DND-41 (cell line): ENCODE data around the gene TNS3.

Source experiments
- ATAC-seq: fragments of 200-7000 bp; cut with Tn5 transposase; 3 replicates; pipeline ENCODE4 v1.9.1; 2021; ENCODE audit warnings: low read depth; ENCODE audit not compliant: insufficient read depth
- DNase-seq: peaks from one replicate; pipeline ENCODE4 v3.0.0-alpha.2; 2020
- H2AFZ ChIP-seq: 2 replicates; pipeline ENCODE4 v1.6.0; 2012; ENCODE audit warnings: low read depth, low read length
- H3K27ac ChIP-seq: 2 replicates; pipeline ENCODE4 v1.5.1; 2012; ENCODE audit warnings: low read length, inconsistent platforms
- H3K27me3 ChIP-seq: fragments of 200-600 bp; sonication (generic); 2 replicates; pipeline ENCODE4 v1.6.0; 2012; ENCODE audit warnings: low read length, mild to moderate bottlenecking, inconsistent platforms; ENCODE audit not compliant: insufficient read depth, poor library complexity
- H3K36me3 ChIP-seq: 2 replicates; pipeline ENCODE4 v1.5.1; 2012; ENCODE audit warnings: low read length, inconsistent platforms; ENCODE audit not compliant: insufficient read depth
- H3K4me1 ChIP-seq: 2 replicates; pipeline ENCODE4 v1.5.1; 2012; ENCODE audit warnings: mild to moderate bottlenecking, low read length; ENCODE audit not compliant: insufficient read depth
- H3K4me2 ChIP-seq: 2 replicates; pipeline ENCODE4 v1.6.0; 2012; ENCODE audit warnings: mild to moderate bottlenecking, moderate library complexity, low read length, inconsistent platforms; ENCODE audit not compliant: insufficient read depth
- H3K4me3 ChIP-seq, 2 experiments: fragments of 200-600 bp in 1 of 2; shearing (Covaris generic) in 1 of 2; 2 replicates each; pipeline ENCODE4 v1.5.1; 2012 to 2016; ENCODE audit warnings: inconsistent platforms in 2 of 2, low read length in 2 of 2, mild to moderate bottlenecking in 2 of 2, low read depth in 1 of 2, moderate library complexity in 1 of 2
- H3K79me2 ChIP-seq: 2 replicates; pipeline ENCODE4 v1.6.0; 2012; ENCODE audit warnings: low read length, inconsistent platforms; ENCODE audit not compliant: insufficient read depth
- H3K9ac ChIP-seq: 2 replicates; pipeline ENCODE4 v1.6.0; 2012; ENCODE audit warnings: low read depth, mild to moderate bottlenecking, inconsistent platforms, low read length, moderate library complexity
- H3K9me3 ChIP-seq: 2 replicates; pipeline ENCODE4 v1.5.1; 2012; ENCODE audit warnings: low read length, moderate library complexity, mild to moderate bottlenecking, inconsistent platforms; ENCODE audit not compliant: insufficient read depth, severe bottlenecking
- H4K20me1 ChIP-seq: 2 replicates; pipeline ENCODE4 v1.6.0; 2012; ENCODE audit warnings: low read length; ENCODE audit not compliant: insufficient read depth
- EZH2 ChIP-seq: IDR thresholded peaks from 3 replicates; pipeline ENCODE4 v1.6.1; 2012; ENCODE audit warnings: borderline replicate concordance, low read depth, mild to moderate bottlenecking, moderate library complexity, low read length, inconsistent platforms; ENCODE audit not compliant: severe bottlenecking
- TF ChIP-seq, protein P1 (sequence below): IDR thresholded peaks from 2 replicates; pipeline ENCODE4 v1.5.1; 2012; ENCODE audit warnings: borderline replicate concordance, low read length, moderate library complexity, mild to moderate bottlenecking; ENCODE audit not compliant: poor library complexity, severe bottlenecking; ENCODE audit errors: extremely low read depth

Gene TNS3

DNA sequence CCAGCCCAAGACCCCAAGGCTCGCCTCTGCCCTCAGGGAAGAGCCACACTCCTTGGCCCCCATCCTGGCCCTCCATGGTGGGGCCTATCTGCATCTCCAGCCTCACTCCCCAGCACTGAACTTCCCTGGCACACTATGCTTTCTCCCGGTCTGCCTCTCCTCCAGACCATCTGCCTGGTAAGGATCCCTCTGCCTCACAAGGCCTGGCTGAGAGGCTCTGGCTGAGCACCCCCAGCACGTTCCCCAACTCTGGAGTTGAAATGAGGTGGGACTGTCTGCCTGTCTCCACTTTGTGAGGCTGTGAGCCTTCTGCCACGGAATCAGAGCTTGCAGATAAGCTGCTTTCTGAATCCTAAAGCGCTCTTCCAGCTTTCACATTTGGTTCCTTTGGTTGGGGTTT lies 220.7 kb downstream of the TNS3 start:
- Histone ChIP-seq H4K20me1 (no peaks in the 10 kb centered on the region), H3K79me2 (no peaks in the 10 kb centered on the region), H2AFZ (no peak overlapping the region), H3K27me3 (no peaks in the 10 kb centered on the region), H3K27ac (no peak overlapping the region), H3K4me2 (no peak overlapping the region), H3K4me1 (no peaks in the 10 kb centered on the region), H3K36me3 (no peaks in the 10 kb centered on the region), H3K4me3 (no peak overlapping the region), H3K9ac (no peak overlapping the region), H3K9me3 (peaks cover 6% of the 10 kb centered on the region)
- DNase-seq: no peak
- ATAC-seq: no peak
- TF ChIP-seq EZH2: no peak
- TF ChIP-seq, protein P1, sequence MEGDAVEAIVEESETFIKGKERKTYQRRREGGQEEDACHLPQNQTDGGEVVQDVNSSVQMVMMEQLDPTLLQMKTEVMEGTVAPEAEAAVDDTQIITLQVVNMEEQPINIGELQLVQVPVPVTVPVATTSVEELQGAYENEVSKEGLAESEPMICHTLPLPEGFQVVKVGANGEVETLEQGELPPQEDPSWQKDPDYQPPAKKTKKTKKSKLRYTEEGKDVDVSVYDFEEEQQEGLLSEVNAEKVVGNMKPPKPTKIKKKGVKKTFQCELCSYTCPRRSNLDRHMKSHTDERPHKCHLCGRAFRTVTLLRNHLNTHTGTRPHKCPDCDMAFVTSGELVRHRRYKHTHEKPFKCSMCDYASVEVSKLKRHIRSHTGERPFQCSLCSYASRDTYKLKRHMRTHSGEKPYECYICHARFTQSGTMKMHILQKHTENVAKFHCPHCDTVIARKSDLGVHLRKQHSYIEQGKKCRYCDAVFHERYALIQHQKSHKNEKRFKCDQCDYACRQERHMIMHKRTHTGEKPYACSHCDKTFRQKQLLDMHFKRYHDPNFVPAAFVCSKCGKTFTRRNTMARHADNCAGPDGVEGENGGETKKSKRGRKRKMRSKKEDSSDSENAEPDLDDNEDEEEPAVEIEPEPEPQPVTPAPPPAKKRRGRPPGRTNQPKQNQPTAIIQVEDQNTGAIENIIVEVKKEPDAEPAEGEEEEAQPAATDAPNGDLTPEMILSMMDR: no peak

DNA sequence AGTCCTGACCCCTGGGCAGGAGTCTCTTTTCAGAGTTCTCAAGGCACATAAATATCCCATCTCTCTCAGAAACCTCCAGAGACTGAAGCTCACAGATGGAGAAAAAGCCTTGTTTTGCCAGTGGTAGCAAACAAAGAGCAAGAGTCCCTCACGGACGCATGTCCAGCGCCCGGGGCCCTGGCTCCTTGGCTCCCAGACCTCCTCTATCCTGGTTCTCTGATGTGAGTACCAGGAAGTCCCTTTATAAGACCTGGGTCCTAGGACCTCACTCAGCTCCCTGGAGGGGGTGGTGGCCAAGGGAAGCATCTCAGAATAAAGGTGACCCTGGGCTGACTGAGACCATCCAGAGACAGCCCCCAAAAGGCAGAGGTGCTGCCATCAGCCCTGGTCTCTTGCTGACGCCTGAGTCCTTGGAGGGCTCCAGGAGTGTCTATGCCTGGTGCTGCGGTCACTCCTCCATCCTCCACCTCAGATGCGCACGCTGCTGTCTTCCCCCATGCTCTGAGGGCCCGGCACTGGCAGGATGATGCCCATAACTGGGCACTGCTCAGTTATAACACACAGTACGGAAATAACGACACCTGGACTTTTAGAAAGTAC lies 221.5 kb downstream of the TNS3 start:
- Histone ChIP-seq H3K4me1 (no peaks in the 10 kb centered on the region), H3K9ac (no peak overlapping the region), H2AFZ (no peak overlapping the region), H3K27ac (no peak overlapping the region), H3K27me3 (no peaks in the 10 kb centered on the region), H3K4me3 (no peak overlapping the region), H3K79me2 (no peaks in the 10 kb centered on the region), H4K20me1 (no peaks in the 10 kb centered on the region), H3K36me3 (no peaks in the 10 kb centered on the region), H3K9me3 (peaks cover 6% of the 10 kb centered on the region), H3K4me2 (no peak overlapping the region)
- no peak for ATAC-seq
- no peak for TF ChIP-seq EZH2
- TF ChIP-seq, protein P1: no peak
- no peak for DNase-seq

- Histone ChIP-seq H4K20me1 (no peaks in the 10 kb centered on the region), H3K27me3 (no peaks in the 10 kb centered on the region), H3K79me2 (no peaks in the 10 kb centered on the region), H3K4me2 (no peak overlapping the region), H3K4me1 (no peaks in the 10 kb centered on the region), H2AFZ (no peak overlapping the region), H3K4me3 (no peak overlapping the region), H3K27ac (no peak overlapping the region), H3K36me3 (no peaks in the 10 kb centered on the region), H3K9me3 (peaks cover 6% of the 10 kb centered on the region), H3K9ac (no peak overlapping the region)
- no peak for ATAC-seq
- no peak for DNase-seq
- no peak for TF ChIP-seq EZH2
- TF ChIP-seq, protein P1: no peak
These were observed 222.8 kb downstream of the TNS3 start for GRCh38 chr7:47358944-47359588.
